ENCODE data around the gene FRMPD2. TPM values are rescaled to one million over a fixed set of nuclear protein-coding genes. Genes with fewer than 3 reads are reported as not detected.

FRMPD2 gene
- 0.26 TPM for polyA plus RNA-seq (2013, experiment 1 of 4)
- polyA plus RNA-seq (2013, experiment 2 of 4): 0.12 TPM
- not detected for polyA plus RNA-seq (2013, experiment 3 of 4)
- not detected for polyA plus RNA-seq (2013, experiment 4 of 4)

GRCh38 chr10:48274636-48275035, at the start of gene FRMPD2:
Gene FRMPD2 (minus strand): TSS chr10:48274696. CDS start chr10:48274567, 129 bp downstream.
- Histone ChIP-seq H3K9me3 (ENCODE audit: control insufficient read depth, low read length) (no peaks in the 10 kb centered on the region), H3K27me3 (ENCODE audit: control insufficient read depth, insufficient read depth, low read length, poor library complexity, severe bottlenecking) (no peaks in the 10 kb centered on the region), H3K4me1 (ENCODE audit: control insufficient read depth, insufficient read depth, low read length) (peaks cover 3% of the 10 kb centered on the region), H3K4me3 (ENCODE audit: insufficient read depth, low read depth, low read length) (no peak within 1 kb of the TSS), H3K36me3 (ENCODE audit: control insufficient read depth, insufficient read depth, low read length) (no peaks in the 10 kb centered on the region), H3K27ac (ENCODE audit: insufficient read depth, low read depth, low read length, poor library complexity, severe bottlenecking) (peak within 1 kb of the TSS; percentile 3)
- WGBS, 2 experiments: 58 to 60% methylated on average over 8 of the region's 8 CpGs

GRCh38 chr10:48322017-48322416, 47.5 kb upstream of the FRMPD2 start:
- Histone ChIP-seq H3K27me3 (ENCODE audit: control insufficient read depth, insufficient read depth, low read length, poor library complexity, severe bottlenecking) (no peaks in the 10 kb centered on the region), H3K4me3 (ENCODE audit: insufficient read depth, low read depth, low read length) (no peak overlapping the region), H3K4me1 (ENCODE audit: control insufficient read depth, insufficient read depth, low read length) (peaks cover 5% of the 10 kb centered on the region), H3K27ac (ENCODE audit: insufficient read depth, low read depth, low read length, poor library complexity, severe bottlenecking) (no peak overlapping the region), H3K9me3 (ENCODE audit: control insufficient read depth, low read length) (no peaks in the 10 kb centered on the region), H3K36me3 (ENCODE audit: control insufficient read depth, insufficient read depth, low read length) (no peaks in the 10 kb centered on the region)
- WGBS, 2 experiments: 98% methylated on average over 2 to 3 of the region's 3 CpGs

- 70 to 72% methylated on average over 8 of the region's 8 CpGs for WGBS, 2 experiments
- H3K27me3 ChIP-seq (ENCODE audit: control insufficient read depth, insufficient read depth, low read length, poor library complexity, severe bottlenecking): no peaks in the 10 kb centered on the region
- no peak overlapping the region for H3K27ac ChIP-seq (ENCODE audit: insufficient read depth, low read depth, low read length, poor library complexity, severe bottlenecking)
Observed at GRCh38 chr10:48317321-48317990, 43.0 kb upstream of the FRMPD2 start.

GRCh38 chr10:48316236-48316635, 41.7 kb upstream of the FRMPD2 start:
- Histone ChIP-seq H3K4me3 (ENCODE audit: insufficient read depth, low read depth, low read length) (no peak overlapping the region), H3K27me3 (ENCODE audit: control insufficient read depth, insufficient read depth, low read length, poor library complexity, severe bottlenecking) (no peaks in the 10 kb centered on the region), H3K36me3 (ENCODE audit: control insufficient read depth, insufficient read depth, low read length) (no peaks in the 10 kb centered on the region), H3K27ac (ENCODE audit: insufficient read depth, low read depth, low read length, poor library complexity, severe bottlenecking) (no peak overlapping the region), H3K4me1 (ENCODE audit: control insufficient read depth, insufficient read depth, low read length) (peaks cover 8% of the 10 kb centered on the region), H3K9me3 (ENCODE audit: control insufficient read depth, low read length) (no peaks in the 10 kb centered on the region)
- WGBS, 2 experiments: 90 to 94% methylated on average over 4 of the region's 4 CpGs

More at GRCh38 chr10:48317321-48317990, 43.0 kb upstream of the FRMPD2 start:
- Histone ChIP-seq H3K4me1 (ENCODE audit: control insufficient read depth, insufficient read depth, low read length) (peaks cover 8% of the 10 kb centered on the region), H3K4me3 (ENCODE audit: insufficient read depth, low read depth, low read length) (no peak overlapping the region), H3K9me3 (ENCODE audit: control insufficient read depth, low read length) (no peaks in the 10 kb centered on the region), H3K36me3 (ENCODE audit: control insufficient read depth, insufficient read depth, low read length) (no peaks in the 10 kb centered on the region)

- Histone ChIP-seq H3K4me3 (ENCODE audit: insufficient read depth, low read depth, low read length) (no peak overlapping the region), H3K36me3 (ENCODE audit: control insufficient read depth, insufficient read depth, low read length) (no peaks in the 10 kb centered on the region), H3K27ac (ENCODE audit: insufficient read depth, low read depth, low read length, poor library complexity, severe bottlenecking) (no peak overlapping the region), H3K9me3 (ENCODE audit: control insufficient read depth, low read length) (no peaks in the 10 kb centered on the region), H3K27me3 (ENCODE audit: control insufficient read depth, insufficient read depth, low read length, poor library complexity, severe bottlenecking) (no peaks in the 10 kb centered on the region), H3K4me1 (ENCODE audit: control insufficient read depth, insufficient read depth, low read length) (peaks cover 8% of the 10 kb centered on the region)
- 93 to 97% methylated on average over 2 of the region's 2 CpGs for WGBS, 2 experiments
Observed at GRCh38 chr10:48314107-48314506, 39.6 kb upstream of the FRMPD2 start.

- H3K36me3 ChIP-seq (ENCODE audit: control insufficient read depth, insufficient read depth, low read length): no peaks in the 10 kb centered on the region
- WGBS, 2 experiments: 63 to 80% methylated on average over 2 of the region's 2 CpGs
- no peaks in the 10 kb centered on the region for H3K4me1 ChIP-seq (ENCODE audit: control insufficient read depth, insufficient read depth, low read length)
- H3K27ac ChIP-seq (ENCODE audit: insufficient read depth, low read depth, low read length, poor library complexity, severe bottlenecking): no peak overlapping the region
- peaks cover 10% of the 10 kb centered on the region for H3K27me3 ChIP-seq (ENCODE audit: control insufficient read depth, insufficient read depth, low read length, poor library complexity, severe bottlenecking)
- no peak overlapping the region for H3K4me3 ChIP-seq (ENCODE audit: insufficient read depth, low read depth, low read length)
- H3K9me3 ChIP-seq (ENCODE audit: control insufficient read depth, low read length): no peaks in the 10 kb centered on the region
Observed at GRCh38 chr10:48309711-48310226, 35.3 kb upstream of the FRMPD2 start.

- WGBS, 2 experiments: 37 to 49% methylated on average over 3 of the region's 3 CpGs
- Histone ChIP-seq H3K4me1 (ENCODE audit: control insufficient read depth, insufficient read depth, low read length) (no peaks in the 10 kb centered on the region), H3K27me3 (ENCODE audit: control insufficient read depth, insufficient read depth, low read length, poor library complexity, severe bottlenecking) (peaks cover 19% of the 10 kb centered on the region), H3K27ac (ENCODE audit: insufficient read depth, low read depth, low read length, poor library complexity, severe bottlenecking) (peak overlapping the region; percentile 87), H3K4me3 (ENCODE audit: insufficient read depth, low read depth, low read length) (peak overlapping the region; percentile 88), H3K9me3 (ENCODE audit: control insufficient read depth, low read length) (no peaks in the 10 kb centered on the region), H3K36me3 (ENCODE audit: control insufficient read depth, insufficient read depth, low read length) (no peaks in the 10 kb centered on the region)
Observed at GRCh38 chr10:48307711-48308018, 33.2 kb upstream of the FRMPD2 start.

GRCh38 chr10:48306870-48307710, 32.6 kb upstream of the FRMPD2 start:
- Histone ChIP-seq H3K9me3 (ENCODE audit: control insufficient read depth, low read length) (no peaks in the 10 kb centered on the region), H3K27ac (ENCODE audit: insufficient read depth, low read depth, low read length, poor library complexity, severe bottlenecking) (peak overlapping the region; percentile 87), H3K4me1 (ENCODE audit: control insufficient read depth, insufficient read depth, low read length) (no peaks in the 10 kb centered on the region), H3K4me3 (ENCODE audit: insufficient read depth, low read depth, low read length) (peak overlapping the region; percentile 88), H3K27me3 (ENCODE audit: control insufficient read depth, insufficient read depth, low read length, poor library complexity, severe bottlenecking) (peaks cover 19% of the 10 kb centered on the region), H3K36me3 (ENCODE audit: control insufficient read depth, insufficient read depth, low read length) (no peaks in the 10 kb centered on the region)
- WGBS, 2 experiments: 0 to 1% methylated on average over 70 of the region's 70 CpGs

GRCh38 chr10:48306265-48306869, 31.9 kb upstream of the FRMPD2 start, which contains the start of gene MAPK8:
Gene MAPK8 (plus strand): TSS chr10:48306677. CDS start chr10:48401661, 94,984 bp downstream.
- H3K27me3 ChIP-seq (ENCODE audit: control insufficient read depth, insufficient read depth, low read length, poor library complexity, severe bottlenecking): peaks cover 19% of the 10 kb centered on the region
- no peaks in the 10 kb centered on the region for H3K9me3 ChIP-seq (ENCODE audit: control insufficient read depth, low read length)
- no peaks in the 10 kb centered on the region for H3K36me3 ChIP-seq (ENCODE audit: control insufficient read depth, insufficient read depth, low read length)
- H3K4me3 ChIP-seq (ENCODE audit: insufficient read depth, low read depth, low read length): peak within 1 kb of the TSS; percentile 88
- WGBS, 2 experiments: 1 to 2% methylated on average over 86 of the region's 86 CpGs
- H3K27ac ChIP-seq (ENCODE audit: insufficient read depth, low read depth, low read length, poor library complexity, severe bottlenecking): peak within 1 kb of the TSS; percentile 87
- no peaks in the 10 kb centered on the region for H3K4me1 ChIP-seq (ENCODE audit: control insufficient read depth, insufficient read depth, low read length)

GRCh38 chr10:48305905-48306264, 31.4 kb upstream of the FRMPD2 start:
- WGBS, 2 experiments: 78 to 79% methylated on average over 9 of the region's 9 CpGs
- Histone ChIP-seq H3K4me3 (ENCODE audit: insufficient read depth, low read depth, low read length) (peak overlapping the region; percentile 13), H3K27me3 (ENCODE audit: control insufficient read depth, insufficient read depth, low read length, poor library complexity, severe bottlenecking) (peaks cover 19% of the 10 kb centered on the region), H3K4me1 (ENCODE audit: control insufficient read depth, insufficient read depth, low read length) (no peaks in the 10 kb centered on the region), H3K36me3 (ENCODE audit: control insufficient read depth, insufficient read depth, low read length) (no peaks in the 10 kb centered on the region), H3K9me3 (ENCODE audit: control insufficient read depth, low read length) (no peaks in the 10 kb centered on the region), H3K27ac (ENCODE audit: insufficient read depth, low read depth, low read length, poor library complexity, severe bottlenecking) (no peak overlapping the region)

Data from ectodermal cell (in vitro differentiated cells).